ENCODE data around the gene MAX.

DNA sequence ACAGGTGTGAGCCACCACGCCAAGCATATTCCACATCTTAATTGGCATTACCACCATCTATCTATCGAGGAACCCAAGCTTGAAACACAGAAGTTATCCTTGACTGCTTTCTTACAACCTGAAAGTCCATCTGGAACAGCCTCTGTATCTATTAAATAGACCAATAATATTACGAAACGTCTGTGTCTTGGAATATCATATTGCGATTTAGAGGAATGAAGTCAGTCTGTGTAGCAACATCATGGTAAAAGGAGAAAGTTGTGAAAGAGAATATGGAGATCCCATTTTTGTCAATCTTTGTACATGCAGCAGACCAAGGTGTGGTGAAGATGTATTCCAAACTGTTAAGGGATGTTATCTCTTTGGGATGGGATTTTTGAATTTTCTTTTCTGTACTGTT is 25.8 kb upstream of the MAX start:
- TF ChIP-seq, protein P1, sequence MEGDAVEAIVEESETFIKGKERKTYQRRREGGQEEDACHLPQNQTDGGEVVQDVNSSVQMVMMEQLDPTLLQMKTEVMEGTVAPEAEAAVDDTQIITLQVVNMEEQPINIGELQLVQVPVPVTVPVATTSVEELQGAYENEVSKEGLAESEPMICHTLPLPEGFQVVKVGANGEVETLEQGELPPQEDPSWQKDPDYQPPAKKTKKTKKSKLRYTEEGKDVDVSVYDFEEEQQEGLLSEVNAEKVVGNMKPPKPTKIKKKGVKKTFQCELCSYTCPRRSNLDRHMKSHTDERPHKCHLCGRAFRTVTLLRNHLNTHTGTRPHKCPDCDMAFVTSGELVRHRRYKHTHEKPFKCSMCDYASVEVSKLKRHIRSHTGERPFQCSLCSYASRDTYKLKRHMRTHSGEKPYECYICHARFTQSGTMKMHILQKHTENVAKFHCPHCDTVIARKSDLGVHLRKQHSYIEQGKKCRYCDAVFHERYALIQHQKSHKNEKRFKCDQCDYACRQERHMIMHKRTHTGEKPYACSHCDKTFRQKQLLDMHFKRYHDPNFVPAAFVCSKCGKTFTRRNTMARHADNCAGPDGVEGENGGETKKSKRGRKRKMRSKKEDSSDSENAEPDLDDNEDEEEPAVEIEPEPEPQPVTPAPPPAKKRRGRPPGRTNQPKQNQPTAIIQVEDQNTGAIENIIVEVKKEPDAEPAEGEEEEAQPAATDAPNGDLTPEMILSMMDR (IDR thresholded peaks at IDR 0.05): no peak
- TF ChIP-seq POLR2A (IDR thresholded peaks at IDR 0.05): no peak
